GM18909 (cell line): Measurements from ENCODE around the gene SUSD1.
A peak's percentile ranks its signal among the peaks of the same experiment; 100 is the strongest.

Experiments
- ATAC-seq: cut with Tn5 transposase; IDR thresholded peaks from one replicate; pipeline ENCODE4 v1.9.1; 2021; ENCODE audit warnings: mild to moderate bottlenecking; ENCODE audit not compliant: unreplicated experiment, poor library complexity

SUSD1 gene

GRCh38 chr9:112025850-112026249, 149.2 kb downstream of the SUSD1 start:
- no peak for ATAC-seq

- ATAC-seq, result no peak
Measured at GRCh38 chr9:112021742-112022141, 153.4 kb downstream of the SUSD1 start.

DNA sequence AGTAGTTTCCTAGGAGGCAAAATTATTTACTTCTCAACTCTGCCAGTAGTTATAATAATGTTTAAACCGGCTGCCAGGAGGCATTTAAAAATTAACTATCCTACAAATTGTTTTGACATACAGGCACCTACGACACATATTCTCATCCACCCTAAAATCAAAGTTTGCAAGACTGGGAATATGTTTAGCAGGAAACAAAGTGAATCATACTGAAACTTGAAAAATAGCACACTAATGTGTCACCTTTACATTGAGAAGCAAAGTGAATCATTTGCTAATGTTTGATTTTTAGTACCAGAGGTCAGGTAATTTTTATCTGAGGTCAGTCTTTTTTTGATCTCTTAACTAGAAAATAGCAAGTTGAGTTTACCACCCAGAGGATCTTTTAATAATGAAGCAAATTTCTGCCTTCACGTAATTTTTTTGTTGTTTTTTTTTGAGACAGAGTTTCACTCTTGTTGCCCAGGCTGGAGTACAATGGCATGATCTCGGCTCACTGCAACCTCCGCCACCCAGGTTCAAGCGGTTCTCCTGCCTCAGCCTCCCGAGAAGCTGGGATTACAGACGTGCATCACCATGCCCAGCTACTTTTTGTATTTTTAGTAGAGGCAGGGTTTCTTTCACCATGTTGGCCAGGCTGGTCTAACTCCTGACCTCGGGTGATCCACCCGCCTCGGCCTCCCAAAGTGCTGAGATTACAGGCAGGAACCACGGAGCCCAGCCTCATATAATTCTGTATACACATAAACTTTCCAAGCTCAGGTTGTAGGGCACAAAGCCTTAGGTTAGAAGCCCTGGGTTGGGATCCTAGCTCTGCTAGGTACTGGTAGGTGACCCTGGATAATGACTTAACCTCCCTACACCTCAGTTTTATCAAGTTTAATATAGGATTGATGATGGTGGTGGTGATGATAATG, 154.2 kb downstream of the SUSD1 start:
- peak; percentile 68 for ATAC-seq

- ATAC-seq, result no peak
Measured at GRCh38 chr9:112017878-112018277, 157.2 kb downstream of the SUSD1 start.

GRCh38 chr9:112015736-112016135, 159.4 kb downstream of the SUSD1 start:
- ATAC-seq, result no peak

- ATAC-seq, result peak; percentile 34
Measured at GRCh38 chr9:112015149-112015548, 159.9 kb downstream of the SUSD1 start.

- ATAC-seq, result no peak
Measured at GRCh38 chr9:112013266-112013665, 161.8 kb downstream of the SUSD1 start.

DNA sequence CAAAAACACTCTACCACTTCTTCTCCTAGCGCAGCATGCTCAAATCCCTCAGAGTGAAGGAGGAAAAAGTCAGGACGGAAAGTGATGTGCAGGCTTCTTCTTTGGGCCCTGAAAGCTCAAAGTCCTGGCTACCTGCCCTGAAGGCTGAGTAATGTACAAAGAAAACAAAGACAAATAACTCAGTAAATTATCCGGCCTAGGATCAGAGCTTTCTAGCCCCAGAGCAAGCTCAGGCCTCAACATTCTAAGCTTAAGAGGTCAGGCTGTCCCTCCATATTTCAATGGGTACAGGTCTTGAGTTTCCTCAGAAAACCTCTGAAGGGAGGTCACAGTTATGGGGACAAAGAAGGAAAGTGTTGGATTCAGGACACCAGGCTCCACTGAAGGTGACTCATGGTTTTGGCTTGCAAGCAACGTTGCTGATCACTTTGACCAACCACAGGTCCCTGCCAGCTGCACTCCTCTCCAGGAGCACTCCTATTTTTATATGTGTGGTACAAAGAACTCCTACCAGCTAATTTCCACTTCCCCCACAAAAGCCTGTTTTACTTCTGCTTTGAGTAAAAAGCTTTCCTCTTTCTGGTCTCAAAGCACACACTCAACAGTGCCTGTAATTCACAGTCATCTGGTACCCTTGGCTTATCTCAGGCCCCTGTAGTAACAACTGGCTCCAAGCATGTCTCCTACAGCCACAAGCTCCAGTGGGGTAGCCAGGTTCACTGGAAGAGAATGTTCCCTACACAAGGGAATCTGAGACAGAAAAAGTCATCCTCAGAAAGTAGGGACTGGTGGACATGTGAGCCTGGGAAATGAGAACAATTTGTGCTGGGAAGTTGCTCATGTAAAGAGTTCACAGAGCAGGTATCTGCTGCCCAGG, 162.8 kb downstream of the SUSD1 start:
- ATAC-seq, result peak; percentile 73

- ATAC-seq, result no peak
Measured at GRCh38 chr9:112011051-112011620, 164.0 kb downstream of the SUSD1 start.

- no peak for ATAC-seq
Measured at GRCh38 chr9:112010537-112010936, 164.6 kb downstream of the SUSD1 start.

DNA sequence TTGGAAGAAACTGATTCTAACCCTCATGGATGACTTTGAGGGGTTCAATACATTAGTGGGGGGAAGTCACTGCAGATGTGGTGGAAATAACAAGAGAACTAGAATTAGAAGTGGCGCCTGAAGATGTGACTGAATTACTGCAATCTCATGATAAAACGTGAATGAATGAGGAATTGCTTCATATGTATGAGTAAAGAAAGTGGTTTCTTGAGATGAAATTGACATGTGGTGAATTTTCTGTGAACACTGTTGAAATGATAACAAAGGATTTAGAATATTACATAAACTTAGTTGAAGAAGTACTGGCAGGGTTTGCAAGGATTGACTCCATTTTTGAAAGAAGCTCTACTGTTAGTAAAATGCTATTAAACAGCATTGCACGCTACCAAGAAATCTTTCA, 165.4 kb downstream of the SUSD1 start:
- ATAC-seq, result no peak

DNA sequence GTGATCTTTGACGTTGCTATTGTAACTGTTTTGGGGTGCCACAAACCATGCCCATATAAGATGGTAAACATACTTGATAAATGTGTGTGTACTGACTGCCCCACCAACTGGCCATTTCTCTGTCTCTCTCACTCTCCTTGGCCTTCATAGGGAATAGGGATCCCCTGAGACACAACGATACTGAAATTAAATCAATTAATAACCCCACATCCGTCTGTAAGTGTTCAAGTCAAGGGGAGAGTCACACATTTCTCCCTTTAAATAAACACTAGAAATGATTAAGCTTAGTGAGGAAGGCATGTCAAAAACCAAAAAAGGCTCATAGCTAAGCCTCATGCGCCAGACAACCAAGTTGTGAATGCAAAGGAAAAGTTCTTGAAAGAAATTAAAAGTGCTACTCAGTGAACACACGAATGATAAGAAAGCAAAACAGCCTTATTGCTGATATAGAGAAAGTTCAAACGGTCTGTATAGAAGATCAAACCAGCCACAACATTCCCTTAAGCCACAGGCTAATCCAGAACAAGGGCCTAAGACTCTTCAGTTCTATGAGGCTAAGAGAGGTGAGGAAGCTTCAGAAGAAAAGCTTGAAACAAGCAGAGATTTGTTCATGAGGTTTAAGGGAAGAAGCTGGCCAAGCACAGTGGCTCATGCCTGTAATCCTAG, 167.4 kb downstream of the SUSD1 start:
- ATAC-seq, result no peak

GRCh38 chr9:112006361-112007020, 168.6 kb downstream of the SUSD1 start:
- no peak for ATAC-seq

DNA sequence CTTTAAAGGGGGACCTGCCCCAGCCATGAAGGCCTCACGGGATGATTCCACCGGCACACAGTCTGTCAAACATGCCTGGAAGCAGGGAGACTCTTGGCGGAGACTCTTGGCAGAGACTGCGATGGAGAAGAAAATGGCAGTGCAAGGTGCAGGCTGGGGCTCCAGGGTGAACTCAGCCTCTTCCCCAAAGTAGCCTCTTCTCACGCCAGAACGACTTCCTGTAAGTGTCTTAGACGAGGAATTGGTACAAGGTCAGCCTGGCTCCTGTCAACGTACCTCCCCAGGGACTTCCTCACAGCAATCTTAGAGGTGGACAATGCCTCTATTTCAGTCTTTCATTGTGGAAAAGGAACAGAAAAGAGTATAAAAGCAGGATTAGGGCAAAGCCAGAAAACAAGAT, 169.2 kb downstream of the SUSD1 start:
- ATAC-seq, result no peak

GRCh38 chr9:112003538-112003937, 171.6 kb downstream of the SUSD1 start:
- no peak for ATAC-seq

- ATAC-seq, result no peak
Measured at GRCh38 chr9:112002847-112003457, 172.1 kb downstream of the SUSD1 start.

- ATAC-seq, result no peak
Measured at GRCh38 chr9:112002131-112002846, 172.8 kb downstream of the SUSD1 start.

DNA sequence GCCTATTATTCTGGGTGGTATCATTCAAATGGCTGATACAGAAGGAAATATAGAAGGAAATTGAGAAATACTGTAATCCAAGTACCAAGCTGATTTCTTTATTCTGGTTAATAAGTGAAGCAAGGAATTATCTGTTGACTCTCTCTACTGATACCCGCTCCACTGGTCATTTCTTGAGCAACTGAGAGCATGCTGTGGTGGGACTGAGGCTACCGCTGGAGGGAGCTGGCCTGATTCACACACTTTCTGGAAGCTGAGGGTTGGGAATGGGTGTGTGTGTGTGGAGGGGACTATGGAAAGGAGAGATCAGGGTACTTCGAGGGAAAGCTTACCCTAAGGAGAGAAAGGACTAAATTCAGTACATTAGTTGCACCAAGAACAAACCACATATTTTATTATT, 174.4 kb downstream of the SUSD1 start:
- no peak for ATAC-seq

DNA sequence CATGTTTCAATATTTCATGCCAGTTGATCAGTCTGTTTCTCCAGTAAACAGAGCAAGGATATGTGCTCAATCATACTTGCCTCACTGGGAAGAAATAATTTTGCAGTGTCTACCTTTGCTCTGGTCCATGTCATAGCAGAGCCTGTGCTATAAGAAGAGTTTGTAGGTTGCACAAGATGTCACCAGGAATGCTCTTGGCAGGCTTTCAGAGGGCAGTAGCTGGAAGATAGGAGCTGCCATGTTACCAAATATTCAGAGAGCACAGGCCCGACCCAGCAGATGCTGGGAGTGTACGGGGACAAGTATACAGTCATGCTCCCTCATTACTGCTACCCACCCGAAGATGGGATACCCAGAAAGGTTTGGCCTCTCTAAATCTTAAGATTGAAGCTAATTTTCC, 175.8 kb downstream of the SUSD1 start:
- no peak for ATAC-seq
